Left forelimb (tissue), 1 donor: Measurements from ENCODE around the gene ADH1C.
"Not testable (repeated sequence)": the region's sequence is repeated elsewhere in the genome, so short reads cannot be mapped to it uniquely, and the experiment has no call there.

Experiments
- DNase-seq: peaks from one replicate; pipeline ENCODE4 v3.0.0-alpha.2; 2018; ENCODE audit warnings: low spot score

Gene ADH1C

DNA sequence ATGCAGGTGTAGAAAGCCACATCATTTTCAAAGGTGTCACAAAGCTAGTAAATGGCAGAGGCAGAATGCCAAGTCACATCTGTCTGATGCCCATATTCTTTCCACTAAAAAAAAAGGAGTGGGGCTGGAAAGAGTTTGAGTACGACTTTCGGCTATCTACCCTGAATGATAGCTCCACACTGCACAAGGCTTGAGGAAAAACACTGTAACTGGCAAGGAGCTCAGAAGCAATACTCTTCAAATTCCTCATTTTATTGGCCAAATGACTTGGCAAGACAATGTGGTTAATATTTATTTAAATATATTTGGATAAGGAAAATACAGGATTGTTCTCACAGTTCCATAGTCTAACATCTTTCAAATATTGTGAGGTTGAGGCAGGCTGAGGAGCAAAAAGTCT, 5.4 kb upstream of the ADH1C start:
- no peak for DNase-seq

GRCh38 chr4:99356992-99357391, 4.4 kb upstream of the ADH1C start:
- DNase-seq: no peak

GRCh38 chr4:99356149-99356548, 3.6 kb upstream of the ADH1C start:
- DNase-seq: not testable (repeated sequence)

DNA sequence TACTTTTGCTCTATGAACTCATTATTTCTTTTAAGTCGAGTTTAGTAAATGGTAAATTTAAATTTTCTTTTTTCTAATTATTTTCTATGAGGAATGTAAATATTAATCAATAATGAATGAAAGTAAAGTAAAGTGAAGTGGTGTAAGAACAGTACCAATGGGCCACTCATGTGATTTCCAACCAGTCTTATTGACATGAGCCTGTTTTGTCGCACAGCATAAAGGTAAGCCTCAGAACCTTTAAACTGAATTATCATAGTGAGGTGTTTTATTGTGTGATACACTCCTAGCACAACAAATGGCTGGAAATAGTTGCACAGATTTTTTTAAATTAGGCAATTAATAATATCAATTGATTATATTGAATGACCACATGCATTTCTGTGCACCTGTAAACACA, 1.1 kb downstream of the ADH1C start:
- no peak for DNase-seq

GRCh38 chr4:99349338-99349737, 3.2 kb downstream of the ADH1C start:
- no peak for DNase-seq

GRCh38 chr4:99342624-99343023, 9.9 kb downstream of the ADH1C start:
- DNase-seq: not testable (repeated sequence)

DNA sequence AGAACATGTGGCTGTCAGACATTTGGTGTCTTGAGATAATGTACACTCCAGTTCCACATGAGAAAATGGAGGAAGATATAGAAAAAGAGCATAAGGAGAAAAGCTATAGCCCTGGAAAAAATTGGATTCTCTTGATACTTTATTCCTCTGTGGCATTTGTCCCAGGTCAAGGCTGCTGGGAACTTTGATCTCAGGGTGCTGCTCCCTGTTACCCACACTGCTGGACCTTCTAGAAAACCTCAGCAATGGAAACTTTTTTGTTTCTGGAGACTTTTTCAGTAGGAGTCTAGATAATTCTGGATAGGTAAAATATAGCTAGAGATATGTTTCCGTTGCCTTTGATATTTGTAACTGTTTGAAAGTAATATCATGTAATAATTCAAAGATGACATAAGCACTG, 11.1 kb downstream of the ADH1C start:
- DNase-seq: no peak

DNA sequence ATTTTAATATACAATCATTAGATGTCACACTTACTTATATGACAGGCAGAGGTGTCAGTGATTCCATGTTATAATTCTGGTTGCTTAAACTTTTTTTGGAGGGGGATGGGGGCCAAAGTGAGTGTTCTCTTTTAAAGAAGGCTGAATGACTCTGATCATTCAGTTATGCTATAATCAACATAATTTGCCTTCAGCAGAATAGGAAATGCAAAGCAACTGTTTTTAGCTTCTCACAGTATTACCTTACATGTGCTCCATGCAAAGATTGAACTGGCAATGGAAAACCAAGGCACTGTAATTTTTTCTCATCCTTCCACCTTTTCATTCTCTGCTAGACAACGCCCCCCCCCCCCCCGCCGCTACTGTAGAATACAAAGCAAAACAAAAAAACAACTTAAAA, 13.4 kb downstream of the ADH1C start:
- no peak for DNase-seq

DNA sequence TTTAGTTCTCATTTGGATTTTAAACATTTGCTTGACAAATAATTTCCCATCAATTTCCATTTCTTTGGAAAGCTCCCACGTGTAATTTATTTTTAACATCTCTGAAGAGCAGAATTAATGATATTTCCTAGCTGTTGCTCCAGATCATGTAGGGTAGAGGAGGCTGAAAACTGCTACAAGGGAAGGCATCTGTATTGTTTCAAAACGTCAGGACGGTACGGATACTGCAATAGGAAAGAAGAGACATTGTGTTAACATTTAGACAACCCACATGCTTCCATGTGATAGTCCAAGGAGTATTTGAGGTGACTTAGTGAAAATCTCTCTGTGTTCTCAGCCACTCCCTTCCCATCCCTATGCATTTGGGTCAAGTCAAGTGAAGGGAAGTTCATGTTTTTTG, 16.0 kb downstream of the ADH1C start:
- DNase-seq: no peak

GRCh38 chr4:99334880-99335279, 17.7 kb downstream of the ADH1C start:
- no peak for DNase-seq

GRCh38 chr4:99330648-99331047, 21.9 kb downstream of the ADH1C start:
- DNase-seq: no peak

GRCh38 chr4:99329876-99330275, 22.7 kb downstream of the ADH1C start:
- no peak for DNase-seq

DNA sequence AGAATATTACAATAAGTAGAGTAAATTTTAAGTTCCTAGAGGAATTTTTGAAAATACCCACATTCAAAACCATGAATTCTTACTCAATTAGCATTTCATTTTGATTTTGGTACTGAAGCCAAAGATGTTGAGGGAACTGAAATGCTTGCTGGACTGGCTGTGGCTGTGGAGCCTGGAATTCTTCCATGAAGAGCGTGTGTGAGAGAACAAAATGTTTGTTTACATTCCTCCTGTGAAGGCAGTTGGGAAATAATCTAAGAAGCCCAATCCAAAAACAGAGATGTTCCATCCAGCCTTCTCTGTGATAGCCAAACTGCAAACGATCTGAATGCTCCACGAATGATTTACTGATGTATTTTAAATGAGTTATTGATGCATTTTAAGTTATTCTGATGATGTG, 27.6 kb downstream of the ADH1C start:
- no peak for DNase-seq

DNA sequence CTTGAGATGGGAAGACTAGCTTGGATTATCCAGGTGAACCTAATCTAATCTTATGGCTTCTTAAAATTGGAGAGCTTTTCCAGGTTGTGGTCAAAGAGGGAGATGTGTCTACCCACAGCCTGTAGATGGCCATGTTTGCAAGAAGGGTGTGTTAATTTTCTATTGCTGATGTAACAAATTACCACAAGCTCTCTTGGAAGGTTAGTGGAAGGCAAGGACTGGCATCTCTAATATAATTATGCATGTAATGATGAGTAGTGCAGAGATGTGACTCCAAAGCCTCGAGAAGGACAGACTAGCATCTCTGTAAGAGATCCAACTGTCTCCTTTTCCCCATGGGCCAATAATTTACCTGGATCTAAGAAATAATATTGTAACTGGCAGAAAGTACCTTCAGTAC, 28.2 kb downstream of the ADH1C start:
- no peak for DNase-seq

DNA sequence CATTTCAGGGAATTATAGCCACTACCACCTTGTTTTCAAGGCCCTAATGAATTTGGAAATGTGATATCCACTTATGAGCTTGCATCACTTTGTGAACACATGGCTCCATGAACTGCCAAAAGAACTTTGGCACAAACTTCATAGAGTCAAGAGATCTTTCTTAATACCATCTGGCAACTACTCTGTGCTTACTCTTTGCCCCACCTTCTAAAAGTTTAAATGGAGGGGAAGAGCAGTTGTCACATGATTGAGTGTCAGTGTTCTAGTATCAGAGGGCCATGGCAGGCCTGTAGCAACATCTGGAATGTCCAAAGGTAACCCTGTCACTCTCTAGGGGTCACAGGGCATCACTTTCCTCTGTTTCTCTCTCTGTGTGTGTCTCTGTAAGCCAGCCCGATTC, 28.8 kb downstream of the ADH1C start:
- DNase-seq: no peak

GRCh38 chr4:99321241-99322191, 31.0 kb downstream of the ADH1C start, which contains the start of gene ADH1B:
TSS of gene ADH1B (minus strand) at chr4:99321401. CDS start at chr4:99321331, 70 bp downstream.
- no peak for DNase-seq

DNA sequence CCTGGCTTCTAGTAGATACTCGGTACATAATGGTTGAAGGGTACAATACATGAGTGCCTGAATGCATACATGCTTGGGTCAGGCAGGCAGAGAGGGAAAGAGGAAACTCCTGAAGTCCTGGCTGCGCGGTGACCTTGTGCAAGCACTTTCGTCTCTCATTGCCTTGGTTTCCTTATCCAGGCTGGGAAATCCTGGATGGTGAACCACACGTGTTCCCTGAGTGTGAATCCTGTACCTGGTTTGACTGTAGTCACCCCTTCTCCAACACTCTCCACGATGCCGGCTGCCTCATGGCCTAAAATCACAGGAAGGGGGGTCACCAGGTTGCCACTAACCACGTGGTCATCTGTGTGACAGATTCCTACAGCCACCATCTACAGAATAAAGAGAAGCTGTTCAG, 34.7 kb downstream of the ADH1C start:
- DNase-seq: not testable (repeated sequence)

DNA sequence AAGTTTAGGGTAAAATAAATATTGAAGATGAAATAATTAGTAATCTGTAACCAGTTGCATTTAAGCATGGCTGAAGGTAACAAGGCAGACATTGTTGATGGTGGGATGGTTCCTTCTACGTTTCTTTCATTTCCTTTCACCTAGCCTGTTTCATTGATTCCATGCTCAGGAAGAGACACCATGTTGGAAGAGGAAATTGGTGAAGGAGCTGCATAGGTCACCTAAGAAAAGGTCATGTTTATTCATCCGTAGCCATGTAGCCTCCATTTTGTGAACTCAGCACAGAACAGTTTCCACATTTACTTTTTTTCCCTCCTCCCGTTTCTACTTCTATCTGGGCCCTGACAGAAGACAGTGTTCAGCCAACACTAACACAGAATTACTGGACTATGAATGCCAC, 35.2 kb downstream of the ADH1C start:
- no peak for DNase-seq

DNA sequence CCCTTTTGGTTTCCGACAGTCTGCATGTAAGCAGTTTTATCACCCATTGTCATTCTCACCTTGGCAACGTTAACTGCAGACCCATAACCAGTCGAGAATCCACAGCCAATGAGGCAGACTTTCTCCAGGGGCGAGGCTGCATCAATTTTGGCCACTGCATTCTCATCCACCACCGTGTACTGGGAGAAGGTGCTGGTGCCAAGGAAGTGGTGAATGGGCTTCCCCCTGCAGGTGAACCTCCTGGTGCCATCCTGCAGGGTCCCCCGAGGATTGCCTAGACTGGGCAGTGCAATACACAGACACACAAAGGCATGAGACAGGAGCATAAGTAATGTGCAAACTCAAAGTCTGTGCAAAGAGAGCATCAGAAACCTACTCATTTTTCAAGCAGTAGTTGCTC, 36.7 kb downstream of the ADH1C start:
- no peak for DNase-seq

GRCh38 chr4:99314211-99314610, 38.3 kb downstream of the ADH1C start:
- DNase-seq: no peak

DNA sequence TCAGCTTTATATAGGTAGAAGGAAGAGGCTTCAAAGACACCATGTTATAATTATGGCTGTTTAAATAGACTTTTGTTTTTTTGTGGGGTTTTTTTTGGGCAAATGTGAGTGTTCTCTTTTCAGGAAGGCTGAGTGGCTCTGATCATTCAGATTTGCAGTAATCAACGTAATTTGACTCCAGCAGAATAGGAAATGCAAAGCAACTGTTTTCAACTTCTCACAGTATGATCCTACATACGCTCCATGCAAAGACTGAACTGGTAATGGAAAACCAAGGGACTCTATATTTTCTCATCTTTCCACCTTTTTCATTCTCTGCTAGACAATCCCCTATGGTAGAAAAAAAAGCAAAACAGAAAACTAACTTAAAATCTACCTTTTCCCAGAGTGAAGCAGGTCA, 42.2 kb downstream of the ADH1C start:
- DNase-seq: no peak

GRCh38 chr4:99305638-99306400, 46.7 kb downstream of the ADH1C start:
- DNase-seq: no peak
